ENCODE data around the gene NME4. TPM values are rescaled to one million over a fixed set of nuclear protein-coding genes. Genes with fewer than 3 reads are reported as not detected.
"Not testable (repeated sequence)": the region's sequence is repeated elsewhere in the genome, so short reads cannot be mapped to it uniquely, and the experiment has no call there.

The NME4 gene
- polyA plus RNA-seq, 3 donors, result 108 to 146 (median 134) TPM

- DNase-seq (ENCODE audit: extremely low read depth in 1 of 11, low read depth in 9 of 11, low spot score in 4 of 11), result no peak
Measured at GRCh38 chr16:405548-406506, 8.8 kb downstream of the NME4 start.

- no peak for DNase-seq (ENCODE audit: extremely low read depth in 1 of 11, low read depth in 9 of 11, low spot score in 4 of 11)
Measured at GRCh38 chr16:407253-407652, 10.3 kb downstream of the NME4 start.

GRCh38 chr16:410516-411178 is 13.6 kb downstream of the NME4 start:
- DNase-seq (ENCODE audit: extremely low read depth in 1 of 11, low read depth in 9 of 11, low spot score in 4 of 11), result no peak

- DNase-seq (ENCODE audit: extremely low read depth in 1 of 11, low read depth in 9 of 11, low spot score in 4 of 11), result no peak
Measured at GRCh38 chr16:411576-412265, 14.7 kb downstream of the NME4 start.

DNA sequence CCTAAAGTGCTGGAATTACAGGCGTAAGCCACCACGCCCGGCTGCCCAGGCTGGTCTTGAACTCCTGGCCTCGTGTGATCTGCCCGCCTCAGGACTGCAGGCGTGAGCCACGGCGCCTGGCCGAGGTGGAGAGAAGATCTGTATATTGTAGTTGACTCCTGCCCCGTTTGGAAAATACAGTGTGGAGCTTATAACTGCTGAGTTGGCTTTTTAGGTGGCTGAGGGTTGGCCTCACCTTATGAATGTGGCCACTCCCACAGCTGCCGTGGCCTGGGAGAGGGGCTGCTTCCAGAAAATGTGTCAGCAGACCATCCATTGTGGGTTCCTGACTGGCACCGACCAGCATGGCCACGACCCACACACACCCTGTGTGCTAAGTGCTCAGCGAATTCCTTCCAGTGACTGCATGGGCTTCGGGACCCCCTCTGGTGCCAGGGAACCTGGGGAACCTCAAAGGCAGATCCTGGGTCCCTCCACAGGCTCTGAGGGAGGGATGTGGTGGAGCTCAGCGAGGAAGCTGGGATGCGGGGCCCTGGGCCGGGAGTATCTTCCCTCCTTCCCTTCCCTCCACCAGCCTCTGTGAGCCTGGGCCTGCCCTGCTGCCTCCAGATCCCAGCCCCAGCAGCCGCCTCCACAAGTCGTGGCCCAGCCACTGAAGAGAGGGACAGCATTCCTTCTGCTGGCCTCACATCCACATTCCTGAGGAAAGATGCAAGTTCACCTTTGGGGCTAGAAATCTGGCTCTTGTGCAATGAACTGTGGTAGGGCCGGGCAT is 17.6 kb downstream of the NME4 start:
- DNase-seq (ENCODE audit: extremely low read depth in 1 of 11, low read depth in 9 of 11, low spot score in 4 of 11), result no peak

DNA sequence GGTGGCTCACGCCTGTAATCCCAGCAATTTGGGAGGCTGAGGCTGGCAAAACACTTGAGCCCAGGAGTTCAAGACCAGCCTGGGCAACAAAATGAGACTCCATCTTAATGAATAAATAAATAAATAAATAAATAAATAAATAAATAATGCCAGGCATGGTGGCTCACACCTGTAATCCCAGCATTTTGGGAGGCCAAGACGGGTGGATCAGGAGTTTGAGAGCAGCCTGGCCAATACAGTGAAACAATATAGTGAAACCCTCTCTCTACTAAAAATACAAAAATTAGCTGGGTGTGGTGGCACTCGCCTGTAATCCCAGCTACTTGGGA is 18.1 kb downstream of the NME4 start:
- DNase-seq (ENCODE audit: extremely low read depth in 1 of 11, low read depth in 9 of 11, low spot score in 4 of 11), result not testable (repeated sequence)

GRCh38 chr16:422179-422578 is 25.2 kb downstream of the NME4 start:
- not testable (repeated sequence) for DNase-seq (ENCODE audit: extremely low read depth in 1 of 11, low read depth in 9 of 11, low spot score in 4 of 11)

DNA sequence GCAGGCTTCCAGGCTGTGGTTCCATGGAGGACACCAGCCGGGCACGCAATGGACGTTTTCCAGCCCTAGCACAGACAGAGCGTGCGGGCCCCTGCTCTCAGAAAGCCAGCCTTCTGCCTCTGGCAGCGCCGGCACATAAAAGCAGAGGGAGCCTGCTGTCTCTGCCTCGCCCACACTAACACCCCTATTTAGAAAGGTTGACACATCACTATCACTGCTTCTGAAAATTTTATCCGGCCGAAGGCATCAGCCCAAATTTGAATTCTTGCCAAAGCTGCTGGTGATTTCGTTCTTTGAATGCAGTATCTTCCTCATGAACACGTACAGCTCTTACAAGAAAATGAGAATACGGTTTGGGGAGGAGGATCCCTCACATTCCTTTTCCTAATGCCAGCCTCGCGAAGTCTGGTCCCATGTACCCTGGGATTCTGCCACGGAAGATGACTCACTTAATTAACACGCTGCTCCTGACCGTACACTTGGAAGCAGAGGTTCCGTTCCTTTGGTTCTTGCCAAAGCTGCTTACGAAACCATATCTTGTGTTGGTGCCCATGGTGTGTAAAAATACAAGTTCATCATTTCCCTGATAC is 27.1 kb downstream of the NME4 start:
- no peak for DNase-seq (ENCODE audit: extremely low read depth in 1 of 11, low read depth in 9 of 11, low spot score in 4 of 11)

GRCh38 chr16:424623-425081 is 27.7 kb downstream of the NME4 start:
- DNase-seq (ENCODE audit: extremely low read depth in 1 of 11, low read depth in 9 of 11, low spot score in 4 of 11), result no peak

DNA sequence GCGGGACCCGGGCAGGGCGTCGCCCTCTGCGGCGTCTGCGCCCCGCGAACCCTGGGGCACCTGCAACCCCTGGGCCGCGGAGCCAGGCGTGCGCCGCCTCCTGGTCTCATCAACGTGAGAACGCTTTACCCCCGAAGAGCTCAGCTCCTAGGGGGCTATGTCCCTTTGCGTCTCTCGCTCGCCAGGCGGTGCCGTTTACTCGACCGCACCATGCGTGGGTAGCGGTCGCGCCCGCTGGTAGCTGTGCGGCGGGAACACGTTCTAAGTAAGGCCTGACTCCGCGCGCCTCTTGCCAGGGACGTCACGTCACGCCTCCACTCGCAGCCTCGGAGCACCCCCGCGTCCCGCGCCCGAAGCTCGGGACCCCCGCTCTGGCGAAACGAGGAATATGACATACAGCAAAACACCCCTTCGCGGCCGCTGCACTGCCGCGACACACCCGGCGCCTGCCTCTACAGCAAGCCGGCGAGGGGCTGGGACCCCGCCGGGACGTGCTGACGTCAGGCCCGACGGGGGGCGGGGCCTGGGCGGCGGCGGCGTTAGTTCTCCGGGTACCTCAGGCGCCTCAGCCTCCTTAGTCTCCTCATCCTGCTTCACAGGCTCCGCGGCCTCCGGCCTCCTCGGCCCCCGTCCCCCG is 28.2 kb downstream of the NME4 start, which contains the start of gene RAB11FIP3:
RAB11FIP3 (plus strand) TSS at position 568 of the 637 bp plus-strand sequence. CDS start 358 bp downstream, outside the sequence.
- peak in 10 of 11 donors; percentile 43 to 83 (median 72) for DNase-seq (ENCODE audit: extremely low read depth in 1 of 11, low read depth in 9 of 11, low spot score in 4 of 11)

DNA sequence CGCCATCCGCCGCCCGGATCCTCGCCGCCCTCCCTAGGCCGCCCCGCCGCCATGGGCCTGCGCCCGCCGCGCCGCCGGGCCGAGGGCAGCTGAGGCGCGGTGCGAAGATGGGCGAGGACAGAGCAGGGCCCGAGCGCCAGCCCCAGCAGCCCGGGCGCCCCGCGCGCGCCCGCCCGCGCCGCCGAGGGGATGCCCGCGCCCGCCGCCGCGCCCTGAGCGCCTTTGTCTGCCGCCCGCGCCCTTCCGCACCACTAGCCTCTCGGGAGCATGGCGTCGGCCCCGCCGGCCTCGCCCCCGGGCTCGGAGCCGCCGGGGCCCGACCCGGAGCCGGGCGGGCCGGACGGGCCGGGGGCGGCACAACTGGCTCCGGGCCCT is 28.7 kb downstream of the NME4 start:
- DNase-seq (ENCODE audit: extremely low read depth in 1 of 11, low read depth in 9 of 11, low spot score in 4 of 11), result no peak

- no peak for DNase-seq (ENCODE audit: extremely low read depth in 1 of 11, low read depth in 9 of 11, low spot score in 4 of 11)
Measured at GRCh38 chr16:426115-426905, 29.3 kb downstream of the NME4 start.

DNA sequence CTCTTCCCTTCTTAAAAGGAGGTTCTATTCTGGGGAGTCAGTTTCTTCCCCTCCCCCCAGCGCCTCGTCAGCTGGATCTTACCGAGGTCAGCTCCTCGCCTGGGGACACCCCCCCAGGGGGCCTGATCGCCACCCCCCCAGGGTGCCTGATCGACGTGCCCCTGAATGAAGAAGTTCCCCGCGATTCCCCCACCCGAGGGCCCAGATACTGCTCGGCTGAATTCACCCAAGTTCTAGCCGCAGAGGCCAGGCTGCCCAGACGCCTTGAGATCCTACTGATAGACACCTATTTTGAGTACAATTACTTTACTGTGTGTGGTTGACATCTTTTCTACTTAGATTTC is 29.9 kb downstream of the NME4 start:
- no peak for DNase-seq (ENCODE audit: extremely low read depth in 1 of 11, low read depth in 9 of 11, low spot score in 4 of 11)

DNA sequence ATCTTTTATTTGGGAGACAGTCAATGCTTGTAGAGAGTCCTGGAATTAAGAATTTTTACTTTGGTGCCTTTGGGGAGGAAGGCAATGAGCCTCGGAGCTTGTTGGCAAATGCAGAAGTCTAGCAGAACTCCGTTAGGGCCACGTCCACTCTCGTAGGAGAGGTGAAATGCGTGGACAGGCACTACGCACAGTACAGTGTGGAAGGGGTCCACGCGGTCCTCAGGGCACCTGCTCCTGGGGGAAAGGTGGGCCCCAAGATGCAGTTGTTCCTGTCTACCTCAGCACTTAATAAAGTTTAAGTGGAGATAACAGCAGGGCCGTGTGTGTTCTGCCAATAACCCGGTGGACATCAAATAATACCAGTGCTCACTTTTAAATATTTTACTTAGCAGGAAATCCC is 30.3 kb downstream of the NME4 start:
- DNase-seq (ENCODE audit: extremely low read depth in 1 of 11, low read depth in 9 of 11, low spot score in 4 of 11), result no peak

DNA sequence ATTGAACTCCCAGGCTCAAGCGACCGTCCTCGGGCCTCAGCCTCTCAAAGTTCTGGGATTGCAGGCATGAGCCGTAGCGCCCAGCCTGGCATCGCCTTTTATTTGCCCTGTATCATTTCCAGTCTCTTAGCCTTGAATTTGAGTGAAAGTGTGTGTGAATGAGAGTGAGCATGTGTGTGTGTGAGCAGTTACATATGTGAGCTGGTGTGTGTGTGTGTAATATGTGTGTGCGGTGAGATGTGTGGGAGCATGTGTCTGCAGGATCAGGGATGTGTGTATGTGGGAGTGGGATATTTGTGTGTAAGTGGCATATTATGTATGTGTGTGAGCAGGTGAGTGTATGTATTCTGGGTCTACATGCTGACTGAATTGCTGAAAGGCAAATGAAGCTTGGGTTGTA is 33.9 kb downstream of the NME4 start:
- DNase-seq (ENCODE audit: extremely low read depth in 1 of 11, low read depth in 9 of 11, low spot score in 4 of 11), result no peak

- no peak for DNase-seq (ENCODE audit: extremely low read depth in 1 of 11, low read depth in 9 of 11, low spot score in 4 of 11)
Measured at GRCh38 chr16:440627-441026, 43.6 kb downstream of the NME4 start.

- no peak for DNase-seq (ENCODE audit: extremely low read depth in 1 of 11, low read depth in 9 of 11, low spot score in 4 of 11)
Measured at GRCh38 chr16:441447-441846, 44.4 kb downstream of the NME4 start.

- no peak for DNase-seq (ENCODE audit: extremely low read depth in 1 of 11, low read depth in 9 of 11, low spot score in 4 of 11)
Measured at GRCh38 chr16:442976-443375, 46.0 kb downstream of the NME4 start.
